Rectal smooth muscle tissue (tissue), 1 donor: ENCODE results near the gene ADAMTSL5.
A peak's percentile ranks its signal among the peaks of the same experiment; 100 is the strongest.

Experiments
- H3K27ac ChIP-seq: one replicate; pipeline ENCODE4 v1.7.0; 2013; ENCODE audit warnings: low read depth, low read length, inconsistent platforms
- H3K27me3 ChIP-seq: one replicate; pipeline ENCODE4 v1.7.0; 2013; ENCODE audit warnings: low read length; ENCODE audit not compliant: control insufficient read depth, insufficient read depth
- H3K36me3 ChIP-seq: one replicate; pipeline ENCODE4 v1.7.0; 2013; ENCODE audit warnings: low read length; ENCODE audit not compliant: control insufficient read depth, insufficient read depth
- H3K4me1 ChIP-seq: one replicate; pipeline ENCODE4 v1.7.0; 2013; ENCODE audit warnings: low read length; ENCODE audit not compliant: control insufficient read depth, insufficient read depth
- H3K4me3 ChIP-seq: one replicate; pipeline ENCODE4 v1.7.0; 2013; ENCODE audit warnings: low read length
- H3K9ac ChIP-seq: one replicate; pipeline ENCODE4 v1.7.0; 2013; ENCODE audit warnings: low read length

Gene ADAMTSL5

DNA sequence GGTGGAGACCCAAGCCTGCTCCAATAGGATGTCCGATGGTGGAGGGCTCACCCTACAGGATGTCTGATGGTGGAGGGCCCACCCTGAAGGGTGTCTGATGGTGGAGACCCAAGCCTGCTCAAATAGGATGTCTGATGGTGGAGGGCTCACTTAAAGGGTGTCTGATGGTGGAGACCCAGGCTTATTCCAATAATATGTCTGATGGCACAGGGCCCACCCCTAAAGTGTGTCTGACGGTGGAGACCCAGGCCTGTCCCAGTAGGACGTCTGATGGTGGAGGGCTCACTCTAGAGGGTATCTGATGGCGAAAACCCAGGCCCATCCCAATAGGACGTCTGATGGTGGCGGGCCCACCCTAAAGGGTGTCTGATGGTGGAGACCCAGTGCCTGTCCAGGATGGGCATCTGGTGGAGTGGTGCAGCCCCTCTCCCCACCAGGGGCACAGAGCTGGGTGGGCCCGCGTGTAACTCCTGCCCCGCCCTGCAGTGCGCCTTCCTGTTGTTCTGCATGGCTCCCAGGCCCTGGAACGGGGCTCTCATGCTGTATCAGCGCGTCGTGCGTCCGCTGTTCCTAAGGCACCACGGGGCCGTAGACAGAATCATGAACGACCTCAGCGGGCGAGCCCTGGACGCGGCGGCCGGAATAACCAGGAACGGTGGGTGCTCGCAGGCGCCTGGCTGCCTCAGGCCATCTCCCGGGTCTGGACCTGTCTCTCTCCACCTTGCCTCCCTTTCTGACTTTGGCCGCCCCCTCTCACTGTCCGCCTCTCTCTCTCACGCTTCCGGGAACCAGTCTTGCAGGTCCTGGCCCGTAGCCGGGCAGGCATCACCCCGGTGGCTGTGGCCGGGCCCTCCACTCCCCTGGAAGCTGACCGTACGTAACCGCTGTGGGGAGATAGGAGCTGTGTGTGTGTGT, 16.8 kb downstream of the ADAMTSL5 start:
- Histone ChIP-seq H3K27ac (no peak overlapping the region), H3K9ac (no peak overlapping the region), H3K36me3 (no peaks in the 10 kb centered on the region), H3K27me3 (peaks cover 9% of the 10 kb centered on the region), H3K4me3 (no peak overlapping the region), H3K4me1 (no peaks in the 10 kb centered on the region)

DNA sequence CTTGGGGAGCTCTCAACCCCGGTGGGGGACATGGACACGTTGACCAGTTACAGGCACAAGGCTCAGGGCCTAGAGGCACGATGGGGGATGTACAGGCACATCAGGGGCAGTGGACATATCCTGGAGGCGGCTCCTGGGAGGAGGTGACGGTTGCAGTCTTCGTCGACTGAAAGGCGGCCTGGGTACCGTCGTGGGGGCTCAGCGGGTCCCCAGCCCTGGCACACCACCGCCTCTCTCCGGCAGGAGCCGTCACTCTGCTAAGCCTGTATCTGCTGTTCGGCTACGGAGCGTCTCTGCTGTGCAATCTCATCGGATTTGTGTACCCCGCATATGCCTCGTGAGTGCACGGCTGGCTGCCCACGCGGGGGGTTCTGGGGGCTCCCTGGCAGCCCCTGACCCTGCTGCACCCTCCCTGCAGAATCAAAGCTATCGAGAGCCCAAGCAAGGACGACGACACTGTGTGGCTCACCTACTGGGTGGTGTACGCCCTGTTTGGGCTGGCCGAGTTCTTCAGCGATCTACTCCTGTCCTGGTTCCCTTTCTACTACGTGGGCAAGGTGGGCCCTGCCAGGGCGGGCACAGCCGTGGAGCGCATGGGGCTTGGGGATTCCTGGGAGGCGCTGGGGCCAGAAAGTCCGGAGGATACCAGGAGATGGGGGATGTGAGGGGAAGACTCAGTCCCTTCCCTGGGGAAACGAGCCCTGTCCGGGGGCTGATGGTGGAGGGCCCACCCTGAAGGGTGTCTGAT, 17.6 kb downstream of the ADAMTSL5 start:
- Histone ChIP-seq H3K9ac (no peak overlapping the region), H3K36me3 (no peaks in the 10 kb centered on the region), H3K4me3 (no peak overlapping the region), H3K27me3 (peaks cover 9% of the 10 kb centered on the region), H3K27ac (no peak overlapping the region), H3K4me1 (no peaks in the 10 kb centered on the region)

DNA sequence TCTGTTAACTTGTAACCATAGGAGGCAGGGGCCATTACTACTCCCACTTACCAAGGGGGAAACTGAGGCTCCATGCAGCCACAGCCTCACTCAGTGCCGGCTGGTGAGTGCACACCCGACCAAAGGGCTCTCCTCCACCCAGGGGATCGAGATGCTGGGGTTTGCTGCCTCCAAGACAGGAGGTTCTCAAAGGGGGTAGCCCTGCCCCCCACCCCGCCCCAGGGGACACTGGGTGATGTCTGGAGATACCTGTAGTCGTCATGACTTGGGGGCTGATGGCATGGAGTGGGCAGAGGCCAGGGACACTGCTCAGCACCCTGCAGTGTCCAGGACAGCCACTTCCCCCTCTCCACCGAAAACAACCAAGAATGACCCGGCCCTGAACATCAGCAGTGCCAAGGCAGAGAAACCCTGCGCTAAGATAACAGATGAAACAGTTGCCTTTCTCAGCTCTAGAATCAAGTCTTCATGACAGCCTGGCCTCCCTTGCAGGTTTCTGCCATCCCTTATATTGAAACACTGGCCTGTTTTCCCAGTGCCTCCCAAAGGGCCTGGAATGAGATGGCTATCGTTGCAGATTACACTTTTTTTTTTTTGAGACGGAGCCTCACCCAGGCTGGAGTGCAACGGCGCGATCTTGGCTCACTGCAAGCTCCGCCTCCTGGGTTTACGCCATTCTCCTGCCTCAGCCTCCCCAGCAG, 18.6 kb downstream of the ADAMTSL5 start:
- H3K27me3 ChIP-seq, result peaks cover 9% of the 10 kb centered on the region
- H3K36me3 ChIP-seq, result no peaks in the 10 kb centered on the region
- H3K27ac ChIP-seq, result no peak overlapping the region
- H3K9ac ChIP-seq, result no peak overlapping the region
- H3K4me3 ChIP-seq, result no peak overlapping the region
- H3K4me1 ChIP-seq, result no peaks in the 10 kb centered on the region

DNA sequence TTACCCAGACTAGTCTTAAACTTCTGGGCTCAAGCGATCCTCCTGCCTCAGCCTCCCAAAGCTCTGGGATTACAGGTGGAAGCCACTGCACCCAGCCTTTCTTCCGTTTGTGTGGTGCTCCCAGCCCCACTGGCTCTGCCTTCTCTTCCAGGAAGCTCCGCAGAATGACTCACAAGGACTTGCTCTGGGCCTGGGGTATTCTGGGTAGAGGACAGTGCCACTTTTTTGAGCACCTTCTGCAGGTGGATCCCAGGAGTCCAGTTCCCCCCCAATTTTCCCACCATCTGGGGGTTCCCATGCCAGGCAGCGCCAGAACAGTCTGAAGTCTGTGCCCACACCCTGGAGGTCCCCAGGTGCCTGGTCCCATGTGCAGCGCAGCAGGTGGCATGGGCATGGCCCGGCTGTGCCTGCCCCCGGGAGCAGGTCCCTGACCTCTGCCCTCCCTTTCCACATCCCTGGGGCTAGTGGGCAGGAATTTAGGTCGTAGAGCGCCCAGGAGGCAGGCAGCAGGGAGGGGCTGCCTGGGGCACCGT, 20.3 kb downstream of the ADAMTSL5 start:
- H3K4me3 ChIP-seq, result no peak overlapping the region
- peaks cover 9% of the 10 kb centered on the region for H3K27me3 ChIP-seq
- H3K9ac ChIP-seq, result no peak overlapping the region

DNA sequence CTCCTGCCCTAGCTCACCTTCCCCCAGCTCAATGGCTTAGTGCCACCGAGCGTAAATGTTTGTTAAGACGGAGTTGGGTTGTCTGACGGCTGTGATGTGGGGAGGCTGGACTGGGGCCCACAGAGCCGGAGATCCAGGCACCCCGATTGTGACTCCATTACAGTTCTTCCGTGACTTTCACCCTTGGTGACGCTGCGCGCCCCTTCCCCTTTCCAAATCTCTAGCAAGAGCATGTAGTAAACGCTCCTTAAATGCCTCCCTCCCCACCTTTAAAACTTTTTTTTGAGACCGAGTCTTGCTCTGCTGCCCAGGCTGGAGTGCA, 21.0 kb downstream of the ADAMTSL5 start:
- Histone ChIP-seq H3K27ac (no peak overlapping the region), H3K9ac (no peak overlapping the region), H3K27me3 (peaks cover 6% of the 10 kb centered on the region), H3K4me3 (no peak overlapping the region), H3K36me3 (no peaks in the 10 kb centered on the region), H3K4me1 (no peaks in the 10 kb centered on the region)

More for the DNA sequence above, 20.3 kb downstream of the ADAMTSL5 start:
- H3K4me1 ChIP-seq, result no peaks in the 10 kb centered on the region
- H3K36me3 ChIP-seq, result no peaks in the 10 kb centered on the region
- no peak overlapping the region for H3K27ac ChIP-seq

DNA sequence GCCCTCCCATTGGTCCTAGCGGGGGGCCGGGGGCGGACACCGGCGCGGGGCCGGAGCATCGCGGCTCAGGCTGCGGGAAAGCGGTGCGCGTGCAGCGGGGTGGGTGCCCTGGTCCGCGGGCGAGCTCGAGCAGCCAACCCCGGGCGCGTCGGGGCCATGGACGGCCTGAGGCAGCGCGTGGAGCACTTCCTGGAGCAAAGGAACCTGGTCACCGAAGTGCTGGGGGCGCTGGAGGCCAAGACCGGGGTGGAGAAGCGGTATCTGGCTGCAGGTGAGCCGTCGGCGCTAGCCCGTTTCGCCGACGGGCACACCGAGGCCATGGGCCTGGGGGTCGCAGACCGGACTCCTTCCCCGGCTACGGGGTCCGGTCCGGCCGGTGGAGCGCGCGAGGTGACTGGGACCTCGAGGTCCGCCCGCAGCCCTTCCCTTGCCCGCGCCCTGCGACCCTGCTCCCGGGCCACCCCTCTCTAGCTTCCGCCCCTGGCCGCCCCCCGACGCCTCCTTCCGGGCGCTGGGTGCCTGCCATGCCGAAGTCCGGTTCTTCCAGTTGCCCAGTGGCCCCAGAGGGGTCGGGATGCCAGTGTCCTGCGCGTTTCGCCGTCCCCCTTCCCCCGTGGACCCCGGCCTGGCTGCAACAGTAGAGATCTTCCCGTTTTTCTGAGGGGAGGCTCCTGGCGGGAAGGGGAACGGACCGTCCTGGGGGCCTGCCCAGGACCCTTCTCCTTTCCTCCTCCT, 21.5 kb downstream of the ADAMTSL5 start, which contains the start of gene REEP6:
TSS of gene REEP6 (plus strand) at position 68 of the 735 bp plus-strand sequence. CDS start at position 157, 89 bp downstream.
- H3K27me3 ChIP-seq, result peaks cover 5% of the 10 kb centered on the region
- no peak within 1 kb of the TSS for H3K9ac ChIP-seq

DNA sequence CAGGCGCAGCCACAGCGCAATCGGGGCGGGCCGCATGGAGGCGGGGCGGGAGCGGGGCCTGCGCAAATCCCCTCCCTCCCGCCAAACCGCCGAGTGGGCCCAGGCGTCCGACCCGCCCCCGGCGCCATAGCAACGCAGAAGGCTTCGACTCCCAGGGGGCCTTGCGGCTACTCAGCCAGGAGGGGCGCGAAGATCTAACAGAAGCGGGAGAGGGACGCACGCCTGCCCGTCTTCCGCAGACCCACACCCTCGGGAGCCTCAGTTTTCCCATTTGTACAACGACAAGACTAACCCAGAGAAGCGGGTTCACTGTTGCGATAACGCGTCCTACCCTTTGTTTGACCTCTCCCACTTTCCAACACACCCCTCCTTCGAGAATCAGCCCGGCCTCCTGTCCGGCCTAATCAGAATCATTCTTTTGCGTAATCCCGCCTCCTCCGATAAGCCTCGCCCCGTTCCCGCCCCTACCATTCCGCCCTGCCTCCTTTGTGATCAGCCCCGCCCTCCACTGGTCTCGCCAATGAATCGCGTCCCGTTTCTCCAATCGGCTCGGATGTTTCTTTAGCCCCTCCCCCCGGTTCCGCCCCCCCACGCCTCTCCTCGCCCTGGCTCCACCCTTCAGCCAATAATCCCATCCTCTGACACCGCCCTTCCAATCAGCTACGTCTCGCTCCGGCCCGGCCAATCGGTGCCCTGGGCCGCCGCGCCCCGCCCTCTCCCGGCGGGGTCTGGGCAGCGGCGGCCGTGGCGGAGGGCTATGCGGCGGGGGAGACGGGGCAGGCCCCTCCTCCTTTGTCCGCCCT, 22.3 kb downstream of the ADAMTSL5 start, which contains the start of gene PCSK4:
TSS of gene PCSK4 (minus strand) at position 40 of the 803 bp plus-strand sequence. CDS start at position 36, 4 bp downstream.
- Histone ChIP-seq H3K4me1 (no peaks in the 10 kb centered on the region), H3K27me3 (peaks cover under 1% of the 10 kb centered on the region), H3K4me3 (peak within 1 kb of the TSS; percentile 83), H3K9ac (no peak within 1 kb of the TSS), H3K36me3 (no peaks in the 10 kb centered on the region), H3K27ac (peak within 1 kb of the TSS; percentile 81)

More for the DNA sequence above, 21.5 kb downstream of the ADAMTSL5 start, which contains the start of gene REEP6:
- Histone ChIP-seq H3K4me1 (no peaks in the 10 kb centered on the region), H3K27ac (peak within 1 kb of the TSS; percentile 81), H3K36me3 (no peaks in the 10 kb centered on the region), H3K4me3 (peak within 1 kb of the TSS; percentile 83)

DNA sequence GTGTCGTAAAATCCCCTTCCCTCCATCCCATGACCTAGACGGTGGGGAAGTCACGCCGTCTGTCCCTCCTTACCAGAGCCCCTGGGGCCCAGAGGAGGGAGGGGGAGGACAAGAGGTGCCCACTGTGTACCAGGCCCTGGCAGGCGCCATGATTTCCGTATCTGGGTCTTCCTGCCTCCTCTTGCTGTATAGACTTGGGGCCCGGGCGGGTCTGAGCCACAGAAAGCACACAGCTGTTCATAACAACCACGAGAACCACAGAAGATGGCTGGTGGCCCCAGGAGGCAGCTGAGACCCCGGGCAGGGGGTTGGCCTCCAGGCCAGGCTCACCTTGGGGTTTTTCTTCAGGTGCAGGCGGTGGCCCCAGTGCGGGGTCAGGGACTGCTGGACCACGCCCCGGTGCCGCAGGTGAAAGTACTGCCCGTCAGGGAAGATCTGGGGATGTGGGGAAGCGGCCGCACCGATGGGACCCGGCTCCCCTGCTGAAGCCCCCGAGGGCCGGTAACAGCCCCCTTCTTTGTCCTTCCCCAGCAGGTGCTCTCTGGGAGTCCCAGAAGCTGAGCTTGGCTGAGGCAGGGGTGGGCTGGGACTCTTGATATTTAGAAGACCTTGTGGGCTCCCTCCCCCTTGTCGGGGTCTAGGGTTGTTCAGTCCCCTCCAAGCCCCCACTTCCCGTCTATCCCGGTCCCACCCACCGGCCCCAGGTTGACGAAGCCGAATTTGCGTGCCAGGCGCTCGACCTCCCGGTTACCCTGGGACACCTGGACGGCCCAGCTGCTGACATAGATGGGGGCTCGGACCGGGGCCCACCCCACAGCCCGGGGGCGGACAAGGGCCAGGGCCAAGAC, 23.1 kb downstream of the ADAMTSL5 start:
- Histone ChIP-seq H3K36me3 (no peaks in the 10 kb centered on the region), H3K4me3 (peak overlapping the region; percentile 83), H3K27me3 (no peaks in the 10 kb centered on the region), H3K27ac (peak overlapping the region; percentile 81), H3K9ac (no peak overlapping the region), H3K4me1 (no peaks in the 10 kb centered on the region)

DNA sequence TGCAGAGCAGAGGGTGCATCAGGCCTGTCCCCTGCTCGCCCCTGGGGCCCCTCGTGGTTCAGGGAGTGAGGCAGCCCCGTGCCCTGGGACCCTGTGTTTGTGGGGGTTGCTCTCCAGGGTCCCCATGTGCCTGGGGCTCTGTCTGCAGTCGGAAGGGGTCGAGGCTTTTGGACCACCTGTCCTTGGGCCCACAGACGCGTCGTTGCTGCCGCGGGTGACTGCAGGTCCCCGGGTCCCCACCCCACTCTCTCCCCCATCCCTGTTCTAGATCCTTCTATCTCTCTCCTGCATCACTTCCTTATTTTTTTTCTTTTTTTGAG, 24.6 kb downstream of the ADAMTSL5 start:
- Histone ChIP-seq H3K9ac (no peak overlapping the region), H3K27me3 (no peaks in the 10 kb centered on the region), H3K27ac (no peak overlapping the region), H3K36me3 (no peaks in the 10 kb centered on the region), H3K4me3 (no peak overlapping the region), H3K4me1 (no peaks in the 10 kb centered on the region)

DNA sequence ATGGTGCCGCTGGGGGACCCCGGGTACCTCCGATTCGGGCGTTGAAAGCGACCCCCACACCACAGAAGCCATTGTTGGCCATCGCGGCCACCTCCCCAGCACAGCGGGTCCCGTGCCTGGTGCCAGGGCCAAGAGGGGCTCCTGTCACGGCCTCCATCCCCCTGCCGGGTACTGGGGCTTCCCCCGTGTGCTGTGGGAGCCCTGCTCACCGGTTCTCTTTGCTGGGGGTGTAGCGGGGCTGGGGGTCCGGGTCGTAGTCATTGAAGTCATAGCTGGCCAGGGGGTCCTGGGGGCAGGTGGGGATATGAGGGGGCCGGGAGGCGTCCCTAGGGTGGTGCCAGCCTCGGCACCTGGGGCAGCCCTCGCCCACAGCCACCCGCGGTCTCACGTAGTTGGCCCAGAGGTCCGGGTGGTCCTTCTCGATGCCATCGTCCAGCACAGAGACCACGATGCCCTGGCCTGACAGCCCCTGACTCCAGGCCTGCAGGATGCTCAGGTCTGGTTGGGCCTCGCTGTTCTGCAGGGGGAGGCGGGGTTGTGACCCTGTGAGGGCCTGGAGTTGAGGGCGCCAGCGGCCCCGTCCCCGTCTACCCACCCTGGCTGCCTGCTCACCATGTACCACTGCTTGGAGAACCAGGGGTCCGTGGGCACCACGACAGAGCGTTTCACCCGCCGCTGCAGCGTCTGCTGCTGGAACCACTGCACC, 25.1 kb downstream of the ADAMTSL5 start:
- no peak overlapping the region for H3K9ac ChIP-seq
- H3K27ac ChIP-seq, result no peak overlapping the region
- no peak overlapping the region for H3K4me3 ChIP-seq
- H3K4me1 ChIP-seq, result no peaks in the 10 kb centered on the region
- H3K36me3 ChIP-seq, result no peaks in the 10 kb centered on the region
- no peaks in the 10 kb centered on the region for H3K27me3 ChIP-seq
